Measurements from ENCODE around the gene MACF1. TPM values are rescaled to one million over a fixed set of nuclear protein-coding genes. Genes with fewer than 3 reads are reported as not detected.
A peak's percentile ranks its signal among the peaks of the same experiment; 100 is the strongest.

Gene MACF1
- total RNA-seq, 1 donor from 2014 or later: 222 TPM

DNA sequence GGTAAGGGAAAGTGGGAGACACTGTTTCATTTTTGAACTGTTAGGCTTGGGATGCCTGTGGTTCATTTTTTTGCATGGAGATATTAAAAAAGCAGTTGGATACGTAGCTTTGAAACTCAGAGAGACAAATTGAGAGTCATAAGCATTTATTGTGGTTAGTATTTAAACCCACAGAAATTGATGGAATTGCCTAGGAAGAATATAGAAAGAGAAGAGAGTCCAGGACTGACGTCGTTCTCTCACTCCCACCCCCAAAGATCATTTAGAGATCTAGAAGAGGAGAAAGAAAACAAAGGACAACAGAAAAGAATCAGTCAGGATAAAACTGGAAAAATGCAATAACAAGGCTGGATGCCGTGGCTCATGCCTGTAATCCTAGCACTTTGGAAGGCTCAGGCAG is 213.7 kb downstream of the MACF1 start:
- peaks cover 83% of the 10 kb centered on the region for H3K79me2 ChIP-seq (ENCODE audit: low read depth)
- no peak overlapping the region for H2AFZ ChIP-seq (replicated peaks)
- H3K4me2 ChIP-seq: no peak overlapping the region
- H3K27me3 ChIP-seq: no peaks in the 10 kb centered on the region
- H3K4me1 ChIP-seq: peaks cover 20% of the 10 kb centered on the region
- H3K9me3 ChIP-seq (ENCODE audit: low read depth): no peaks in the 10 kb centered on the region
- DNase-seq (ENCODE audit: low spot score): no peak
- Mint-ChIP-seq H3K4me1 (peaks cover 33% of the 10 kb centered on the region), H3K9me3 (no peaks in the 10 kb centered on the region), H3K4me3 (no peak overlapping the region), H3K27ac (peak overlapping the region; percentile 20), H3K36me3 (peaks cover 22% of the 10 kb centered on the region), H3K27me3 (ENCODE audit: insufficient read depth, low read depth) (no peaks in the 10 kb centered on the region)
- H3K36me3 ChIP-seq: peaks cover 19% of the 10 kb centered on the region
- H3F3A ChIP-seq (ENCODE audit: low read depth): peaks cover 9% of the 10 kb centered on the region
- no peak overlapping the region for H3K27ac ChIP-seq
- no peak overlapping the region for H3K9ac ChIP-seq
- H4K20me1 ChIP-seq (ENCODE audit: low read depth): peaks cover 44% of the 10 kb centered on the region
- TF ChIP-seq EZH2 (IDR thresholded peaks at IDR 0.05) (no peak), EZH2phosphoT487 (IDR thresholded peaks at IDR 0.05) (no peak)
- TF ChIP-seq, protein P1, sequence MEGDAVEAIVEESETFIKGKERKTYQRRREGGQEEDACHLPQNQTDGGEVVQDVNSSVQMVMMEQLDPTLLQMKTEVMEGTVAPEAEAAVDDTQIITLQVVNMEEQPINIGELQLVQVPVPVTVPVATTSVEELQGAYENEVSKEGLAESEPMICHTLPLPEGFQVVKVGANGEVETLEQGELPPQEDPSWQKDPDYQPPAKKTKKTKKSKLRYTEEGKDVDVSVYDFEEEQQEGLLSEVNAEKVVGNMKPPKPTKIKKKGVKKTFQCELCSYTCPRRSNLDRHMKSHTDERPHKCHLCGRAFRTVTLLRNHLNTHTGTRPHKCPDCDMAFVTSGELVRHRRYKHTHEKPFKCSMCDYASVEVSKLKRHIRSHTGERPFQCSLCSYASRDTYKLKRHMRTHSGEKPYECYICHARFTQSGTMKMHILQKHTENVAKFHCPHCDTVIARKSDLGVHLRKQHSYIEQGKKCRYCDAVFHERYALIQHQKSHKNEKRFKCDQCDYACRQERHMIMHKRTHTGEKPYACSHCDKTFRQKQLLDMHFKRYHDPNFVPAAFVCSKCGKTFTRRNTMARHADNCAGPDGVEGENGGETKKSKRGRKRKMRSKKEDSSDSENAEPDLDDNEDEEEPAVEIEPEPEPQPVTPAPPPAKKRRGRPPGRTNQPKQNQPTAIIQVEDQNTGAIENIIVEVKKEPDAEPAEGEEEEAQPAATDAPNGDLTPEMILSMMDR (IDR thresholded peaks at IDR 0.05): no peak
- H3K4me3 ChIP-seq: no peak overlapping the region

GRCh38 chr1:39420493-39420892 is 216.0 kb downstream of the MACF1 start:
- H3K36me3 Mint-ChIP-seq: peaks cover 35% of the 10 kb centered on the region
- Histone ChIP-seq H3K79me2 (ENCODE audit: low read depth) (peaks cover 65% of the 10 kb centered on the region), H3K27ac (no peak overlapping the region)

GRCh38 chr1:39422614-39423013 is 218.1 kb downstream of the MACF1 start:
- H3K36me3 Mint-ChIP-seq: peaks cover 40% of the 10 kb centered on the region
- no peaks in the 10 kb centered on the region for H3K9me3 Mint-ChIP-seq
- H3K4me1 Mint-ChIP-seq: peaks cover 5% of the 10 kb centered on the region
- Histone ChIP-seq H3F3A (ENCODE audit: low read depth) (peaks cover 5% of the 10 kb centered on the region), H3K4me2 (no peak overlapping the region), H3K79me2 (ENCODE audit: low read depth) (peaks cover 44% of the 10 kb centered on the region), H3K9ac (no peak overlapping the region), H3K4me3 (no peak overlapping the region), H3K36me3 (peaks cover 44% of the 10 kb centered on the region), H3K27me3 (no peaks in the 10 kb centered on the region), H3K4me1 (no peaks in the 10 kb centered on the region), H2AFZ (replicated peaks) (no peak overlapping the region), H4K20me1 (ENCODE audit: low read depth) (peaks cover 24% of the 10 kb centered on the region), H3K27ac (no peak overlapping the region), H3K9me3 (ENCODE audit: low read depth) (no peaks in the 10 kb centered on the region)
- H3K27ac Mint-ChIP-seq: no peak overlapping the region
- no peak overlapping the region for H3K4me3 Mint-ChIP-seq
- no peak for DNase-seq (ENCODE audit: low spot score)
- H3K27me3 Mint-ChIP-seq (ENCODE audit: insufficient read depth, low read depth): no peaks in the 10 kb centered on the region
- no peak for TF ChIP-seq EZH2phosphoT487 (IDR thresholded peaks at IDR 0.05)
- no peak for TF ChIP-seq EZH2 (IDR thresholded peaks at IDR 0.05)
- TF ChIP-seq, protein P1 (IDR thresholded peaks at IDR 0.05): no peak

More at GRCh38 chr1:39420493-39420892, 216.0 kb downstream of the MACF1 start:
- no peak overlapping the region for H3K4me2 ChIP-seq
- peaks cover 9% of the 10 kb centered on the region for H3K4me1 ChIP-seq
- Mint-ChIP-seq H3K4me3 (no peak overlapping the region), H3K27me3 (ENCODE audit: insufficient read depth, low read depth) (no peaks in the 10 kb centered on the region), H3K4me1 (peaks cover 18% of the 10 kb centered on the region), H3K9me3 (no peaks in the 10 kb centered on the region), H3K27ac (no peak overlapping the region)
- no peak overlapping the region for H3K9ac ChIP-seq
- no peaks in the 10 kb centered on the region for H3K9me3 ChIP-seq (ENCODE audit: low read depth)
- peaks cover 26% of the 10 kb centered on the region for H4K20me1 ChIP-seq (ENCODE audit: low read depth)
- peaks cover 1% of the 10 kb centered on the region for H3F3A ChIP-seq (ENCODE audit: low read depth)
- H2AFZ ChIP-seq (replicated peaks): no peak overlapping the region
- H3K4me3 ChIP-seq: no peak overlapping the region
- TF ChIP-seq, protein P1 (IDR thresholded peaks at IDR 0.05): no peak
- TF ChIP-seq EZH2 (IDR thresholded peaks at IDR 0.05): no peak
- TF ChIP-seq EZH2phosphoT487 (IDR thresholded peaks at IDR 0.05): no peak
- H3K36me3 ChIP-seq: peaks cover 32% of the 10 kb centered on the region
- DNase-seq (ENCODE audit: low spot score): no peak
- no peaks in the 10 kb centered on the region for H3K27me3 ChIP-seq

Data from neural progenitor cell (in vitro differentiated cells).